Lower leg skin (tissue), 4 donors: ENCODE results near the gene RGS5. TPM values are rescaled to one million over a fixed set of nuclear protein-coding genes. Genes with fewer than 3 reads are reported as not detected.

Source experiments
- DNase-seq, 2 donors: peaks; one replicate each; pipeline ENCODE4 v3.0.0-alpha.2; 2019; ENCODE audit warnings: low spot score in 2 of 2
- H3K4me3 ChIP-seq: fragments of 200-600 bp; sonication (generic); 2 replicates; pipeline ENCODE4 v1.5.1; 2017; ENCODE audit warnings: mild to moderate bottlenecking, low read depth; ENCODE audit not compliant: poor library complexity, severe bottlenecking
- CTCF ChIP-seq, 3 donors: fragments of 450-650 bp; IDR thresholded peaks; one replicate each; pipeline ENCODE4 v1.5.1; 2016; ENCODE audit warnings: antibody characterized with exemption in 3 of 3, mild to moderate bottlenecking in 3 of 3, moderate library complexity in 2 of 3
- POLR2A ChIP-seq, 2 donors: fragments of 450-650 bp; IDR thresholded peaks; one replicate each; pipeline ENCODE4 v1.6.1; 2016 to 2017; ENCODE audit warnings: antibody characterized with exemption in 2 of 2, mild to moderate bottlenecking in 1 of 2, moderate library complexity in 1 of 2
- WGBS, 2 donors: methylation state at CpG; one replicate each; pipeline ENCODE4 v1.1.5; 2018; 5-methylcytosine and 5-hydroxymethylcytosine counted together
- intact Hi-C: fragments of 100-400 bp; cut with DNase I; formaldehyde crosslinking; loops from one replicate; pipeline ENCODE4 v1.15.0; 2023; ENCODE audit warnings: low total_unique reads
- total RNA-seq, 4 donors: library from RNA; depleted of rRNA; stranded (reverse); fragments of >200 nt; gene quantifications; one replicate each; pipeline ENCODE4 v1.1.0, GENCODE V29; 2016

Gene RGS5
- total RNA-seq, 4 donors from 2014 or later = 16.0 to 59.0 (median 33.2) TPM

GRCh38 chr1:163094182-163094581 lies 108.5 kb downstream of the RGS5 start:
- no peak for DNase-seq
- no peak overlapping the region for H3K4me3 ChIP-seq
- no peak for TF ChIP-seq POLR2A (IDR thresholded peaks at IDR 0.05)
- intact Hi-C loops = no loop called here
- WGBS, 2 donors = 64 to 65% methylated on average over 4 of the region's 4 CpGs

- no peak for DNase-seq
- WGBS, 2 donors = 88 to 90% methylated on average over 9 of the region's 9 CpGs
- H3K4me3 ChIP-seq = no peak overlapping the region
- intact Hi-C loops = no loop called here
- no peak for TF ChIP-seq CTCF (IDR thresholded peaks at IDR 0.05)
- TF ChIP-seq POLR2A (IDR thresholded peaks at IDR 0.05) = no peak
Observed at GRCh38 chr1:163093579-163093978, 109.1 kb downstream of the RGS5 start.

GRCh38 chr1:163093169-163093568 lies 109.5 kb downstream of the RGS5 start:
- TF ChIP-seq POLR2A (IDR thresholded peaks at IDR 0.05) (no peak), CTCF (IDR thresholded peaks at IDR 0.05) (no peak)
- intact Hi-C loops = no loop called here
- 56 to 60% methylated on average over 4 of the region's 4 CpGs for WGBS, 2 donors
- DNase-seq = no peak
- no peak overlapping the region for H3K4me3 ChIP-seq

Other genes starting within 250 kb of the RGS5 start
- under 1 TPM in 2 of 4 donors, not detected in 2; 0.36 to 0.42 TPM for gene RGS4, start 133.6 kb downstream of the RGS5 start, total RNA-seq
- gene NUF2, start 119.0 kb upstream of the RGS5 start, total RNA-seq = 1 to 10 TPM in 3 of 4 donors, under 1 TPM in 1; 0.29 to 2.9 (median 2.5) TPM